NT2/D1 (cell line): ENCODE measurements around the gene CRISPLD2.

Experiments
- DNase-seq: peaks from one replicate; pipeline ENCODE4 v3.0.0-alpha.2; 2011; ENCODE audit warnings: low read depth, low spot score
- H3K27me3 ChIP-seq: 2 replicates; pipeline ENCODE4 v1.6.0; 2011; ENCODE audit warnings: mild to moderate bottlenecking; ENCODE audit not compliant: insufficient read length, insufficient read depth
- H3K36me3 ChIP-seq: 2 replicates; pipeline ENCODE4 v1.6.1; 2011; ENCODE audit warnings: mild to moderate bottlenecking, low read length, mixed read lengths; ENCODE audit not compliant: insufficient read depth, insufficient read length
- H3K4me1 ChIP-seq: 2 replicates; pipeline ENCODE4 v1.5.1; 2011; ENCODE audit not compliant: insufficient read depth, insufficient read length
- H3K4me3 ChIP-seq: 2 replicates; pipeline ENCODE4 v1.5.1; 2011; ENCODE audit warnings: low read depth; ENCODE audit not compliant: insufficient read length
- H3K9ac ChIP-seq: 2 replicates; pipeline ENCODE4 v1.6.0; 2011; ENCODE audit warnings: low read depth; ENCODE audit not compliant: insufficient read length
- H3K9me3 ChIP-seq: 2 replicates; pipeline ENCODE4 v1.5.1; 2011; ENCODE audit warnings: mild to moderate bottlenecking, low read length; ENCODE audit not compliant: insufficient read depth
- SUZ12 ChIP-seq: IDR thresholded peaks from 2 replicates; pipeline ENCODE4 v1.6.1; 2011; ENCODE audit not compliant: insufficient read length, insufficient read depth; ENCODE audit errors: extremely low read depth
- YY1 ChIP-seq: IDR thresholded peaks from 2 replicates; pipeline ENCODE4 v1.6.1; 2011; ENCODE audit not compliant: insufficient read length, insufficient read depth
- ZNF274 ChIP-seq: IDR thresholded peaks from 2 replicates; pipeline ENCODE4 v1.6.1; 2011; ENCODE audit warnings: mild to moderate bottlenecking, low read depth, low read length

The CRISPLD2 gene

DNA sequence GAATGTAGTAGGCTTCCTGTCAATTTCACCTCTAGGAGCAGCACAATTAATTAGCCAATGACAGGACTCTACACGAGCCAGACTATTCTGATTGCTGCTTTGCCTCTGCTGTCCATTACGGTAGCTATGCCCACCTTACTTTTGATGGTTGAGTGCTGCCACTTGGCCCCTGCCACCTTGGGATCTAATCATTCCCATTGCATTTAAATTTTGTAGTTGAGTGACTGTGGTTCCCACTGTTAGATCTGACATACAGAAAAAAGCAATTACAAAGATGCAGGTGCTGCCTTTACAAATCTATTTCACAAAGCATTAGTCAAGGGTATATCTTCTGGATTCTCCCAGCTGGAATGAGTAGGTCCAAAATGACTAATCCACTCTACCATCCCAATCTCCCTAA, 39.9 kb downstream of the CRISPLD2 start:
- peaks cover 18% of the 10 kb centered on the region for H3K9me3 ChIP-seq
- DNase-seq = no peak
- no peak overlapping the region for H3K4me3 ChIP-seq
- H3K27me3 ChIP-seq = no peaks in the 10 kb centered on the region
- no peak overlapping the region for H3K9ac ChIP-seq
- H3K4me1 ChIP-seq = peaks cover 2% of the 10 kb centered on the region
- TF ChIP-seq ZNF274 (no peak), YY1 (no peak), SUZ12 (no peak)
- peaks cover 6% of the 10 kb centered on the region for H3K36me3 ChIP-seq

GRCh38 chr16:84860383-84860782, 40.6 kb downstream of the CRISPLD2 start:
- Histone ChIP-seq H3K4me1 (no peaks in the 10 kb centered on the region), H3K36me3 (peaks cover 4% of the 10 kb centered on the region), H3K9me3 (peaks cover 18% of the 10 kb centered on the region), H3K9ac (no peak overlapping the region), H3K4me3 (no peak overlapping the region), H3K27me3 (no peaks in the 10 kb centered on the region)
- TF ChIP-seq YY1 (no peak), ZNF274 (no peak), SUZ12 (no peak)
- DNase-seq = no peak

- no peak overlapping the region for H3K9ac ChIP-seq
- H3K27me3 ChIP-seq = no peaks in the 10 kb centered on the region
- DNase-seq = no peak
- H3K4me3 ChIP-seq = no peak overlapping the region
- H3K36me3 ChIP-seq = no peaks in the 10 kb centered on the region
- TF ChIP-seq SUZ12 = no peak
- TF ChIP-seq ZNF274 = no peak
- TF ChIP-seq YY1 = no peak
- peaks cover 18% of the 10 kb centered on the region for H3K9me3 ChIP-seq
- H3K4me1 ChIP-seq = peaks cover 2% of the 10 kb centered on the region
Measured at GRCh38 chr16:84861671-84862070, 41.9 kb downstream of the CRISPLD2 start.

DNA sequence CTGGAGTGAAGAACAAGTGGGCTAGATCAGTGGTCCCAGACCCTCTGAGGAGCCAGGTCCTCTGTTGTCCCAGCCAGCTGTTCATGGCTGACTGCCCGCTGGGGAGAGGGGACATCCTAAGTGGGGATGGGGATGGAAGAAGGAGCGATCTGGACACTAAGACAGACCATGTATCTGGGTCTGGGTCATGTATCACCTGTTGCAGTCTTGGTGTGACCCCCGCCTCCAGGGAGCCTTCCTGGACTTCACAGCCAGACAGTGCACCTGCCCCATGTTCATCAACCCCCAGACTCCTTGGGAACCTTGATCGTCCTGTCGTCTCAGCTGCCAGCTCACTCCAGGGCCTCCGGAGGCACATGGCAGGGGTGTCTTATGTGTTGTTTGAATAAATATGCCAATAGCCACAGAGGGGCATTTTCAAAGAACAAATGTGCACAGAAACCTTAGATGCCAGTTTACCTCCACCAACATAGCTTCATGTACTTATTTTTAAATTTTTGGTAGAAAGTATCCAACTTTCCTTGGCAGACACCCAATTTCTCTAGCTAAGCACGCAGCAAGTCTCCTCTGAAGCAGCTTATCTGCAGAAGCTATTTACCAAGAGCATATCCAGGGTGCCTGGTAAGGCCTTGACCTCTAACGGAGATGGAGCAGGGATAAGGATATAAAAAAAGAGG, 43.2 kb downstream of the CRISPLD2 start:
- Histone ChIP-seq H3K9ac (no peak overlapping the region), H3K9me3 (peaks cover 18% of the 10 kb centered on the region), H3K36me3 (no peaks in the 10 kb centered on the region), H3K4me3 (no peak overlapping the region), H3K27me3 (no peaks in the 10 kb centered on the region), H3K4me1 (peaks cover 2% of the 10 kb centered on the region)
- no peak for DNase-seq
- TF ChIP-seq SUZ12 (no peak), ZNF274 (no peak), YY1 (no peak)

GRCh38 chr16:84863481-84863814, 43.7 kb downstream of the CRISPLD2 start:
- no peak for TF ChIP-seq ZNF274
- no peak for TF ChIP-seq SUZ12
- TF ChIP-seq YY1 = no peak
- H3K4me3 ChIP-seq = no peak overlapping the region
- H3K27me3 ChIP-seq = no peaks in the 10 kb centered on the region
- no peaks in the 10 kb centered on the region for H3K36me3 ChIP-seq
- H3K9ac ChIP-seq = no peak overlapping the region
- DNase-seq = no peak
- peaks cover 2% of the 10 kb centered on the region for H3K4me1 ChIP-seq
- peaks cover 18% of the 10 kb centered on the region for H3K9me3 ChIP-seq

GRCh38 chr16:84864326-84864955, 44.7 kb downstream of the CRISPLD2 start:
- Histone ChIP-seq H3K9me3 (peaks cover 13% of the 10 kb centered on the region), H3K4me1 (peaks cover 2% of the 10 kb centered on the region), H3K4me3 (no peak overlapping the region), H3K9ac (no peak overlapping the region), H3K36me3 (peaks cover 6% of the 10 kb centered on the region), H3K27me3 (no peaks in the 10 kb centered on the region)
- DNase-seq = no peak
- TF ChIP-seq ZNF274 (no peak), YY1 (no peak), SUZ12 (no peak)

GRCh38 chr16:84867696-84868095, 47.9 kb downstream of the CRISPLD2 start:
- peaks cover 2% of the 10 kb centered on the region for H3K4me1 ChIP-seq
- H3K9me3 ChIP-seq = no peaks in the 10 kb centered on the region
- no peaks in the 10 kb centered on the region for H3K27me3 ChIP-seq
- TF ChIP-seq YY1 (no peak), ZNF274 (no peak), SUZ12 (no peak)
- DNase-seq = no peak
- no peak overlapping the region for H3K9ac ChIP-seq
- no peak overlapping the region for H3K4me3 ChIP-seq
- peaks cover 6% of the 10 kb centered on the region for H3K36me3 ChIP-seq
